ENCODE measurements around the gene RIPK3.

The RIPK3 gene

DNA sequence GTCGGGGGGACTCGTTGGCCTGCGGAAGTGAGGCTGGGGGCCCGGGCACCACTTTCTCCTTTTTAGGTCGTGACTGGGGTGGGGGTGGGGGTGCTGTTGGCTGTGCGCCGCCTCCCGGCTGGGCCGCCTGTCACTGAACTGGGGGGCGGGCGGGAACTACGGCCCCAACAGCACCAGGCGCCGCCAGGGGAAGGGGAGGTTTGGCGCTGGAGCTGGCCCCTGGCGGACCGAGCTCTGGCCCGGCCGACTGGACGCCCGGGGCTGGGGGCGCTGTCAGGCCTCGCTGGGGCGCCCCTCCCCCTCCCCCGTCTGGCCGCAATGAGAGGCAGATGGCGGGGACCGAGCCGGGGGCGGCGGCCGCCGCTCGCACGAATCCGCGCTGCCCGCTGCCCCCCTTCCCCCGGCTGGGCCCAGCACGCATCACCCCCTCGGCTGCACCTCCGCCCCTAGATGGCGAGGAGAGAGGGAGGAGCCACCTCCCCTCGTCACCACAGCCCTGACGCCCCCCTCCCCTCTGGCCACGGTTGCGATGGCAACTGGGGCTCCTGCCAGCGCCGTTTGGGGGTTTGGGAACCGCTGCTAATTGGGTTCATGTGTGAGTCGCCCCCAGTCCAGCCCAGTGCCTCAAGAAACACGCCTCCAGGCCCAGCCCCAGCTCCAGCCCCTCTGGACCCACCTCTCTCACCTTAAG lies 28.9 kb upstream of the RIPK3 start:
- ATAC-seq = peak; percentile 0; the same call in 1 of the 3 replicates
- no peak for TF ChIP-seq ZC3H10 (CRISPR knock-in tag; IDR thresholded peaks at IDR 0.05)
- no peak for TF ChIP-seq ESRRG (CRISPR knock-in tag; IDR thresholded peaks at IDR 0.05)
- no peak for TF ChIP-seq TOX (CRISPR knock-in tag; IDR thresholded peaks at IDR 0.05; ENCODE audit: borderline replicate concordance)
- no peak for TF ChIP-seq ZNF8 (CRISPR knock-in tag; IDR thresholded peaks at IDR 0.05)
- TF ChIP-seq, protein P1, sequence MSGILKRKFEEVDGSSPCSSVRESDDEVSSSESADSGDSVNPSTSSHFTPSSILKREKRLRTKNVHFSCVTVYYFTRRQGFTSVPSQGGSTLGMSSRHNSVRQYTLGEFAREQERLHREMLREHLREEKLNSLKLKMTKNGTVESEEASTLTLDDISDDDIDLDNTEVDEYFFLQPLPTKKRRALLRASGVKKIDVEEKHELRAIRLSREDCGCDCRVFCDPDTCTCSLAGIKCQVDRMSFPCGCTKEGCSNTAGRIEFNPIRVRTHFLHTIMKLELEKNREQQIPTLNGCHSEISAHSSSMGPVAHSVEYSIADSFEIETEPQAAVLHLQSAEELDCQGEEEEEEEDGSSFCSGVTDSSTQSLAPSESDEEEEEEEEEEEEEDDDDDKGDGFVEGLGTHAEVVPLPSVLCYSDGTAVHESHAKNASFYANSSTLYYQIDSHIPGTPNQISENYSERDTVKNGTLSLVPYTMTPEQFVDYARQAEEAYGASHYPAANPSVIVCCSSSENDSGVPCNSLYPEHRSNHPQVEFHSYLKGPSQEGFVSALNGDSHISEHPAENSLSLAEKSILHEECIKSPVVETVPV (CRISPR knock-in tag; IDR thresholded peaks at IDR 0.05) = no peak
- TF ChIP-seq ARNTL (CRISPR knock-in tag; IDR thresholded peaks at IDR 0.05; ENCODE audit: borderline replicate concordance, low read depth) = no peak
- no peak for TF ChIP-seq RARB (CRISPR knock-in tag; IDR thresholded peaks at IDR 0.05)
- no peak for TF ChIP-seq OSR1 (CRISPR knock-in tag; IDR thresholded peaks at IDR 0.05)
- no peak for TF ChIP-seq SNAI2 (CRISPR knock-in tag; IDR thresholded peaks at IDR 0.05)
- TF ChIP-seq CSDC2 (CRISPR knock-in tag; IDR thresholded peaks at IDR 0.05) = no peak
- no peak for TF ChIP-seq TCF4 (CRISPR knock-in tag; IDR thresholded peaks at IDR 0.05; ENCODE audit: borderline replicate concordance)
- TF ChIP-seq ISL1 (CRISPR knock-in tag; IDR thresholded peaks at IDR 0.05) = no peak
- TF ChIP-seq, protein P2, sequence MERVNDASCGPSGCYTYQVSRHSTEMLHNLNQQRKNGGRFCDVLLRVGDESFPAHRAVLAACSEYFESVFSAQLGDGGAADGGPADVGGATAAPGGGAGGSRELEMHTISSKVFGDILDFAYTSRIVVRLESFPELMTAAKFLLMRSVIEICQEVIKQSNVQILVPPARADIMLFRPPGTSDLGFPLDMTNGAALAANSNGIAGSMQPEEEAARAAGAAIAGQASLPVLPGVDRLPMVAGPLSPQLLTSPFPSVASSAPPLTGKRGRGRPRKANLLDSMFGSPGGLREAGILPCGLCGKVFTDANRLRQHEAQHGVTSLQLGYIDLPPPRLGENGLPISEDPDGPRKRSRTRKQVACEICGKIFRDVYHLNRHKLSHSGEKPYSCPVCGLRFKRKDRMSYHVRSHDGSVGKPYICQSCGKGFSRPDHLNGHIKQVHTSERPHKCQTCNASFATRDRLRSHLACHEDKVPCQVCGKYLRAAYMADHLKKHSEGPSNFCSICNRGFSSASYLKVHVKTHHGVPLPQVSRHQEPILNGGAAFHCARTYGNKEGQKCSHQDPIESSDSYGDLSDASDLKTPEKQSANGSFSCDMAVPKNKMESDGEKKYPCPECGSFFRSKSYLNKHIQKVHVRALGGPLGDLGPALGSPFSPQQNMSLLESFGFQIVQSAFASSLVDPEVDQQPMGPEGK (CRISPR knock-in tag; IDR thresholded peaks at IDR 0.05; ENCODE audit: borderline replicate concordance) = no peak
- no peak for TF ChIP-seq PPARA (CRISPR knock-in tag; IDR thresholded peaks at IDR 0.05; ENCODE audit: borderline replicate concordance)
- TF ChIP-seq, protein P3, sequence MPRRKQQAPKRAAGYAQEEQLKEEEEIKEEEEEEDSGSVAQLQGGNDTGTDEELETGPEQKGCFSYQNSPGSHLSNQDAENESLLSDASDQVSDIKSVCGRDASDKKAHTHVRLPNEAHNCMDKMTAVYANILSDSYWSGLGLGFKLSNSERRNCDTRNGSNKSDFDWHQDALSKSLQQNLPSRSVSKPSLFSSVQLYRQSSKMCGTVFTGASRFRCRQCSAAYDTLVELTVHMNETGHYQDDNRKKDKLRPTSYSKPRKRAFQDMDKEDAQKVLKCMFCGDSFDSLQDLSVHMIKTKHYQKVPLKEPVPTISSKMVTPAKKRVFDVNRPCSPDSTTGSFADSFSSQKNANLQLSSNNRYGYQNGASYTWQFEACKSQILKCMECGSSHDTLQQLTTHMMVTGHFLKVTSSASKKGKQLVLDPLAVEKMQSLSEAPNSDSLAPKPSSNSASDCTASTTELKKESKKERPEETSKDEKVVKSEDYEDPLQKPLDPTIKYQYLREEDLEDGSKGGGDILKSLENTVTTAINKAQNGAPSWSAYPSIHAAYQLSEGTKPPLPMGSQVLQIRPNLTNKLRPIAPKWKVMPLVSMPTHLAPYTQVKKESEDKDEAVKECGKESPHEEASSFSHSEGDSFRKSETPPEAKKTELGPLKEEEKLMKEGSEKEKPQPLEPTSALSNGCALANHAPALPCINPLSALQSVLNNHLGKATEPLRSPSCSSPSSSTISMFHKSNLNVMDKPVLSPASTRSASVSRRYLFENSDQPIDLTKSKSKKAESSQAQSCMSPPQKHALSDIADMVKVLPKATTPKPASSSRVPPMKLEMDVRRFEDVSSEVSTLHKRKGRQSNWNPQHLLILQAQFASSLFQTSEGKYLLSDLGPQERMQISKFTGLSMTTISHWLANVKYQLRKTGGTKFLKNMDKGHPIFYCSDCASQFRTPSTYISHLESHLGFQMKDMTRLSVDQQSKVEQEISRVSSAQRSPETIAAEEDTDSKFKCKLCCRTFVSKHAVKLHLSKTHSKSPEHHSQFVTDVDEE (CRISPR knock-in tag; IDR thresholded peaks at IDR 0.05) = no peak
- TF ChIP-seq BACH2 (CRISPR knock-in tag; IDR thresholded peaks at IDR 0.05; ENCODE audit: borderline replicate concordance) = no peak
- TF ChIP-seq ZNF70 (CRISPR knock-in tag; IDR thresholded peaks at IDR 0.05) = no peak
- TF ChIP-seq ZFP30 (CRISPR knock-in tag; IDR thresholded peaks at IDR 0.05) = no peak
- TF ChIP-seq, protein P4, sequence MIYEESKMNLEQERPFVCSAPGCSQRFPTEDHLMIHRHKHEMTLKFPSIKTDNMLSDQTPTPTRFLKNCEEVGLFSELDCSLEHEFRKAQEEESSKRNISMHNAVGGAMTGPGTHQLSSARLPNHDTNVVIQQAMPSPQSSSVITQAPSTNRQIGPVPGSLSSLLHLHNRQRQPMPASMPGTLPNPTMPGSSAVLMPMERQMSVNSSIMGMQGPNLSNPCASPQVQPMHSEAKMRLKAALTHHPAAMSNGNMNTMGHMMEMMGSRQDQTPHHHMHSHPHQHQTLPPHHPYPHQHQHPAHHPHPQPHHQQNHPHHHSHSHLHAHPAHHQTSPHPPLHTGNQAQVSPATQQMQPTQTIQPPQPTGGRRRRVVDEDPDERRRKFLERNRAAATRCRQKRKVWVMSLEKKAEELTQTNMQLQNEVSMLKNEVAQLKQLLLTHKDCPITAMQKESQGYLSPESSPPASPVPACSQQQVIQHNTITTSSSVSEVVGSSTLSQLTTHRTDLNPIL (CRISPR knock-in tag; IDR thresholded peaks at IDR 0.05; ENCODE audit: low read depth) = no peak

DNA sequence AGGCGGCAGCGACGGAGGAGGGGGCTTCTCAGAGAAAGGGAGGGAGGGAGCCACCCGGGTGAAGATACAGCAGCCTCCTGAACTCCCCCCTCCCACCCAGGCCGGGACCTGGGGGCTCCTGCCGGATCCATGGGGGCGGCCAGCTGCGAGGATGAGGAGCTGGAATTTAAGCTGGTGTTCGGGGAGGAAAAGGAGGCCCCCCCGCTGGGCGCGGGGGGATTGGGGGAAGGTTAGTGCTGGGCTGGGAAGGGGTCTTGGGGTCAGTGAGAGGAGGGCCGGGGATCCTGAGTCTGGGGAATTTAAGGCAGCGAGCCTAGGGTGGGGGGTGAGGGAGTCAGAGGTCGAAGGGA lies 28.4 kb upstream of the RIPK3 start:
- no peak for ATAC-seq

More for the DNA sequence above, 28.4 kb upstream of the RIPK3 start:
- TF ChIP-seq GLIS3 (CRISPR knock-in tag; IDR thresholded peaks at IDR 0.05) (no peak), TCF4 (CRISPR knock-in tag; IDR thresholded peaks at IDR 0.05; ENCODE audit: borderline replicate concordance) (no peak), CSDC2 (CRISPR knock-in tag; IDR thresholded peaks at IDR 0.05) (no peak)
- TF ChIP-seq, protein P2 (CRISPR knock-in tag; IDR thresholded peaks at IDR 0.05; ENCODE audit: borderline replicate concordance) = 0 out of 2 replicates have a peak, but pooled peaks have one; percentile 31
